GM19328 (cell line): ENCODE results near the gene SPECC1L.

Source experiments
- ATAC-seq: cut with Tn5 transposase; IDR thresholded peaks from one replicate; pipeline ENCODE4 v1.9.1; 2021; ENCODE audit warnings: mild to moderate bottlenecking, moderate library complexity; ENCODE audit not compliant: unreplicated experiment

Gene SPECC1L

GRCh38 chr22:24393848-24394247 is 123.2 kb downstream of the SPECC1L start:
- ATAC-seq = no peak

- no peak for ATAC-seq
Measured at GRCh38 chr22:24394254-24394653, 123.6 kb downstream of the SPECC1L start.

GRCh38 chr22:24398409-24398808 is 127.8 kb downstream of the SPECC1L start:
- ATAC-seq = no peak

GRCh38 chr22:24400034-24400725 is 129.5 kb downstream of the SPECC1L start:
- no peak for ATAC-seq

- ATAC-seq = no peak
Measured at GRCh38 chr22:24400726-24401596, 130.3 kb downstream of the SPECC1L start.

GRCh38 chr22:24401931-24402367 is 131.3 kb downstream of the SPECC1L start:
- no peak for ATAC-seq

- no peak for ATAC-seq
Measured at GRCh38 chr22:24402460-24403192, 132.0 kb downstream of the SPECC1L start.

GRCh38 chr22:24403346-24403745 is 132.7 kb downstream of the SPECC1L start:
- no peak for ATAC-seq

- no peak for ATAC-seq
Measured at GRCh38 chr22:24404561-24405275, 134.1 kb downstream of the SPECC1L start.

- ATAC-seq = no peak
Measured at GRCh38 chr22:24405631-24406321, 135.1 kb downstream of the SPECC1L start.

- ATAC-seq = no peak
Measured at GRCh38 chr22:24406322-24407277, 136.0 kb downstream of the SPECC1L start.

GRCh38 chr22:24407278-24407665 is 136.6 kb downstream of the SPECC1L start:
- ATAC-seq = no peak

- ATAC-seq = no peak
Measured at GRCh38 chr22:24407884-24408283, 137.3 kb downstream of the SPECC1L start.

GRCh38 chr22:24408630-24409029 is 138.0 kb downstream of the SPECC1L start:
- ATAC-seq = no peak

GRCh38 chr22:24409707-24410106 is 139.1 kb downstream of the SPECC1L start:
- no peak for ATAC-seq

GRCh38 chr22:24410110-24410856 is 139.7 kb downstream of the SPECC1L start:
- no peak for ATAC-seq

- no peak for ATAC-seq
Measured at GRCh38 chr22:24411256-24412004, 140.8 kb downstream of the SPECC1L start.

GRCh38 chr22:24412274-24412673 is 141.6 kb downstream of the SPECC1L start:
- no peak for ATAC-seq
